ENCODE data around the gene RNF224. TPM values are rescaled to one million over a fixed set of nuclear protein-coding genes. Genes with fewer than 3 reads are reported as not detected.
A peak's percentile ranks its signal among the peaks of the same experiment; 100 is the strongest.

The RNF224 gene
- polyA plus RNA-seq, 1 donor from 2014 or later, result not detected

DNA sequence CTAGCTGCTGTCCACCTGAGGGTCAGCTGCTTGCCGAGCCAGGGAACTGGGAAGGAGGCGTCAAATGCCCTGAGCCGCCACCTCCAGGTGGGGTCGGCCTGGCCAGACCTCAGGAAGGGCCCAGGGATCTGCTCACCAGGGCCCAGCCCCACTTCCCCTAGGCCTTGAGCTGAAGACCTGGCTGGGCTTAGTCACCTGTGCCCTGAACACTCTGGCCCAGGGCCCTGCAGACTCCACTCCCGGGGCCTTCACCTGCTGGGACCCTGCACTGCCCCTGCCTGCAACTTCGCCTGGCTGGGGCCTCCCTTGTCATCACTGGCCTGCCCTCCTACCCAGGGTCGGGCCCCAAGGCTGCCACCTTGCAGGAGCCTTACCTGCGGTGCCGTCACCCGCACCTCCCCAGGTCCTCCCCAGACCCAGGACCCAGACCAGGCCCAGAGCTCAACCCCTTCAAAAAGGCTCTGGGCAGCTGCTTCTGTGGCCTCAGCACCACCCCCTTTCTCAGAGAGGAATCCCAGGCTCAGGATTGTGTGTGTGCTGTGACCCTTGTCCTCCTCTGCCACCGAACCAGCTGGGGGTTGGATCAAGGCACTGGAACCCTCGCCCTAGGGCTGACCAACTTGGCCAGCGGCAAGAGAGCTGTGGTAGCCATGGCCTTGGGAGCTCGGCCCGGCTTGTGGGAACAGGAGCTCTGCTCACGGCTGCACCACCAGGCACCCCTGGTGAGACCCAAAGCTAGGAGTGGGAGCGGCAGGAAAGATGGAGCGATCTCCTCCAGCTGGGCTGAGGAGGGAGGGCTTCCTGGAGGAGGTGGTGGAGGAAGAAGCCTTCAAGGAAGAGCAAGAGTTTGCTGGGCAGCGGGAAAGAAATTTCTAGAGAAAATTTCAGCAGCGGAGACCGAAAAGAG, 26.7 kb downstream of the RNF224 start:
- H2AFZ ChIP-seq (ENCODE audit: low read depth, low read length), result no peak overlapping the region
- H3K9ac ChIP-seq (ENCODE audit: low read length), result peak overlapping the region; percentile 88
- no peaks in the 10 kb centered on the region for H3K9me3 ChIP-seq (ENCODE audit: low read length)
- H3F3A ChIP-seq (ENCODE audit: insufficient read depth, low read length, poor library complexity, severe bottlenecking), result no peaks in the 10 kb centered on the region
- peak overlapping the region; percentile 48 for H3K4me2 ChIP-seq (ENCODE audit: low read length)
- peak overlapping the region; percentile 94 for H3K4me3 ChIP-seq (ENCODE audit: low read length)
- no peaks in the 10 kb centered on the region for H3K9me2 ChIP-seq (ENCODE audit: insufficient read depth, low read length)
- H3K79me2 ChIP-seq (replicated peaks; ENCODE audit: insufficient read depth, low read length), result peaks cover 10% of the 10 kb centered on the region
- H4K20me1 ChIP-seq (ENCODE audit: insufficient read depth), result no peaks in the 10 kb centered on the region
- H3K27me3 ChIP-seq (ENCODE audit: insufficient read depth, low read depth, low read length), result no peaks in the 10 kb centered on the region
- no peak overlapping the region for H3K27ac ChIP-seq (ENCODE audit: low read length)
- no peaks in the 10 kb centered on the region for H3K36me3 ChIP-seq (ENCODE audit: insufficient read depth, low read length)
- TF ChIP-seq SMC3 (conservative IDR thresholded peaks at IDR 0.05; ENCODE audit: poor library complexity) (no peak), POLR2AphosphoS5 (IDR thresholded peaks at IDR 0.05) (no peak), MXI1 (conservative IDR thresholded peaks at IDR 0.05; ENCODE audit: poor library complexity, severe bottlenecking) (no peak), RAD21 (conservative IDR thresholded peaks at IDR 0.05) (no peak), EP300 (conservative IDR thresholded peaks at IDR 0.05; ENCODE audit: poor library complexity, severe bottlenecking) (no peak), CTCF (IDR thresholded peaks at IDR 0.05; ENCODE audit: poor library complexity, severe bottlenecking) (no peak)
- TF ChIP-seq, protein P1, sequence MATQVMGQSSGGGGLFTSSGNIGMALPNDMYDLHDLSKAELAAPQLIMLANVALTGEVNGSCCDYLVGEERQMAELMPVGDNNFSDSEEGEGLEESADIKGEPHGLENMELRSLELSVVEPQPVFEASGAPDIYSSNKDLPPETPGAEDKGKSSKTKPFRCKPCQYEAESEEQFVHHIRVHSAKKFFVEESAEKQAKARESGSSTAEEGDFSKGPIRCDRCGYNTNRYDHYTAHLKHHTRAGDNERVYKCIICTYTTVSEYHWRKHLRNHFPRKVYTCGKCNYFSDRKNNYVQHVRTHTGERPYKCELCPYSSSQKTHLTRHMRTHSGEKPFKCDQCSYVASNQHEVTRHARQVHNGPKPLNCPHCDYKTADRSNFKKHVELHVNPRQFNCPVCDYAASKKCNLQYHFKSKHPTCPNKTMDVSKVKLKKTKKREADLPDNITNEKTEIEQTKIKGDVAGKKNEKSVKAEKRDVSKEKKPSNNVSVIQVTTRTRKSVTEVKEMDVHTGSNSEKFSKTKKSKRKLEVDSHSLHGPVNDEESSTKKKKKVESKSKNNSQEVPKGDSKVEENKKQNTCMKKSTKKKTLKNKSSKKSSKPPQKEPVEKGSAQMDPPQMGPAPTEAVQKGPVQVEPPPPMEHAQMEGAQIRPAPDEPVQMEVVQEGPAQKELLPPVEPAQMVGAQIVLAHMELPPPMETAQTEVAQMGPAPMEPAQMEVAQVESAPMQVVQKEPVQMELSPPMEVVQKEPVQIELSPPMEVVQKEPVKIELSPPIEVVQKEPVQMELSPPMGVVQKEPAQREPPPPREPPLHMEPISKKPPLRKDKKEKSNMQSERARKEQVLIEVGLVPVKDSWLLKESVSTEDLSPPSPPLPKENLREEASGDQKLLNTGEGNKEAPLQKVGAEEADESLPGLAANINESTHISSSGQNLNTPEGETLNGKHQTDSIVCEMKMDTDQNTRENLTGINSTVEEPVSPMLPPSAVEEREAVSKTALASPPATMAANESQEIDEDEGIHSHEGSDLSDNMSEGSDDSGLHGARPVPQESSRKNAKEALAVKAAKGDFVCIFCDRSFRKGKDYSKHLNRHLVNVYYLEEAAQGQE (IDR thresholded peaks at IDR 0.05; ENCODE audit: borderline replicate concordance), result no peak

- Histone ChIP-seq H3F3A (ENCODE audit: insufficient read depth, low read length, poor library complexity, severe bottlenecking) (no peaks in the 10 kb centered on the region), H3K36me3 (ENCODE audit: insufficient read depth, low read length) (no peaks in the 10 kb centered on the region), H3K9me2 (ENCODE audit: insufficient read depth, low read length) (no peaks in the 10 kb centered on the region), H3K27ac (ENCODE audit: low read length) (peak within 1 kb of the TSS; percentile 70), H3K79me2 (replicated peaks; ENCODE audit: insufficient read depth, low read length) (peaks cover 10% of the 10 kb centered on the region), H4K20me1 (ENCODE audit: insufficient read depth) (no peaks in the 10 kb centered on the region), H3K9ac (ENCODE audit: low read length) (peak within 1 kb of the TSS; percentile 88), H3K4me3 (ENCODE audit: low read length) (peak within 1 kb of the TSS; percentile 96), H3K4me2 (ENCODE audit: low read length) (peak within 1 kb of the TSS; percentile 90), H3K27me3 (ENCODE audit: insufficient read depth, low read depth, low read length) (no peaks in the 10 kb centered on the region), H3K9me3 (ENCODE audit: low read length) (no peaks in the 10 kb centered on the region), H2AFZ (ENCODE audit: low read depth, low read length) (peak within 1 kb of the TSS; percentile 56)
- TF ChIP-seq, protein P1 (IDR thresholded peaks at IDR 0.05; ENCODE audit: borderline replicate concordance), result peak; percentile 19
- TF ChIP-seq EP300 (conservative IDR thresholded peaks at IDR 0.05; ENCODE audit: poor library complexity, severe bottlenecking) (peak; percentile 47), RAD21 (conservative IDR thresholded peaks at IDR 0.05) (peak; percentile 5), CTCF (IDR thresholded peaks at IDR 0.05; ENCODE audit: poor library complexity, severe bottlenecking) (no peak), MXI1 (conservative IDR thresholded peaks at IDR 0.05; ENCODE audit: poor library complexity, severe bottlenecking) (peak; percentile 82), EZH2 (IDR thresholded peaks at IDR 0.05; ENCODE audit: borderline replicate concordance, insufficient read depth, low read length, poor library complexity, severe bottlenecking) (no peak), SMC3 (conservative IDR thresholded peaks at IDR 0.05; ENCODE audit: poor library complexity) (peak; percentile 14), POLR2AphosphoS5 (IDR thresholded peaks at IDR 0.05) (peak; percentile 86), TAF1 (IDR thresholded peaks at IDR 0.05; ENCODE audit: low read depth) (no peak)
Observed at GRCh38 chr9:137254624-137255447, 27.5 kb downstream of the RNF224 start, which contains the start of gene NELFB. Gene NELFB (plus strand): TSS chr9:137255327.
